Choroid plexus epithelial cell (primary cell): ENCODE data around the gene DDOST.
"Not testable (repeated sequence)": the region's sequence is repeated elsewhere in the genome, so short reads cannot be mapped to it uniquely, and the experiment has no call there.

ENCODE experiments used
- DNase-seq: peaks from one replicate; pipeline ENCODE4 v3.0.0-alpha.2; 2010; ENCODE audit warnings: low read depth
- H3K4me3 ChIP-seq: 2 replicates; pipeline ENCODE4 v1.5.1; 2011; ENCODE audit warnings: low read depth, mild to moderate bottlenecking, control low read depth, low read length, moderate library complexity
- TF ChIP-seq, protein P1 (sequence below): conservative IDR thresholded peaks from 2 replicates; pipeline ENCODE4 v1.5.1; 2011; ENCODE audit warnings: low read depth, mild to moderate bottlenecking, control low read depth, inconsistent platforms, low read length, moderate library complexity

The DDOST gene

DNA sequence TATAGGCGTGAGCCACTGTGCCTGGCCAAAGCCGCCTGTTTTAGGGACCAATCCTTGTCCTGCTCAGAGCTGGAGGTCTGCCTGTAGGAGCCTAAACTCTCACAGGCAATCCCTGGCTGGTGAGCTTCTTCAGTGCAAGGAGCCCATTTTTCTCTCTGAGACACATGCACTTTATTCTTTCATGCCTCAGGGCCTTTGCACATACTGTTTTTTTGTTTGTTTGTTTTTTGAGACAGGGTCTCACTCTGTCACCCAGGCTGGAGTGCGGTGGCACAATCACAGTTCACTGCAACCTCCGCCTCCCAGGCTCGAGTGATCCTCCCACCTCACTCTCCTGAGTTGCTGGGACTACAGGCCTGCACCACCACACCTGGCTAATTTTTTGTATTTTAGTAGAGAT lies 49.5 kb downstream of the DDOST start:
- no peak for DNase-seq
- TF ChIP-seq, protein P1, sequence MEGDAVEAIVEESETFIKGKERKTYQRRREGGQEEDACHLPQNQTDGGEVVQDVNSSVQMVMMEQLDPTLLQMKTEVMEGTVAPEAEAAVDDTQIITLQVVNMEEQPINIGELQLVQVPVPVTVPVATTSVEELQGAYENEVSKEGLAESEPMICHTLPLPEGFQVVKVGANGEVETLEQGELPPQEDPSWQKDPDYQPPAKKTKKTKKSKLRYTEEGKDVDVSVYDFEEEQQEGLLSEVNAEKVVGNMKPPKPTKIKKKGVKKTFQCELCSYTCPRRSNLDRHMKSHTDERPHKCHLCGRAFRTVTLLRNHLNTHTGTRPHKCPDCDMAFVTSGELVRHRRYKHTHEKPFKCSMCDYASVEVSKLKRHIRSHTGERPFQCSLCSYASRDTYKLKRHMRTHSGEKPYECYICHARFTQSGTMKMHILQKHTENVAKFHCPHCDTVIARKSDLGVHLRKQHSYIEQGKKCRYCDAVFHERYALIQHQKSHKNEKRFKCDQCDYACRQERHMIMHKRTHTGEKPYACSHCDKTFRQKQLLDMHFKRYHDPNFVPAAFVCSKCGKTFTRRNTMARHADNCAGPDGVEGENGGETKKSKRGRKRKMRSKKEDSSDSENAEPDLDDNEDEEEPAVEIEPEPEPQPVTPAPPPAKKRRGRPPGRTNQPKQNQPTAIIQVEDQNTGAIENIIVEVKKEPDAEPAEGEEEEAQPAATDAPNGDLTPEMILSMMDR, result no peak

DNA sequence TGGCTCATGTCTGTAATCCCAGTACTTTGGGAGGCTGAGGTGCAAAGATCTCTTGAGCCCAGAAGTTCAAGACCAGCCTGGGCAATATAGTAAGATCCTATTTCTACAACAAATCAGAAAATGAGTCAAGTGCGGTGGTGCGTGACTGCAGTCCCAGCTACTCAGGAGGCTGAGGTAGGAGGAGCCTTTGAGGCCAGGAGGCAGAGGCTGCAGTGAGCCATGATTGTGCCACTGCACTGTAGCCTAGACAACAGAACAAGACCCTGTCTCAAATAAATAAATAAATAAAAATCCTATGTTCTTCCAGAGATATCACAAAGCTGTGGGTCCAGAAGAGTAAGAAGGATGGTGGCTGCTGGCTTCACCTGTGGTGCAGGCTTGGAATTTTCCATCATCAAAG lies 50.2 kb downstream of the DDOST start:
- DNase-seq, result no peak
- TF ChIP-seq, protein P1, result no peak
- H3K4me3 ChIP-seq, result no peak overlapping the region

More for the DNA sequence above, 49.5 kb downstream of the DDOST start:
- no peak overlapping the region for H3K4me3 ChIP-seq

DNA sequence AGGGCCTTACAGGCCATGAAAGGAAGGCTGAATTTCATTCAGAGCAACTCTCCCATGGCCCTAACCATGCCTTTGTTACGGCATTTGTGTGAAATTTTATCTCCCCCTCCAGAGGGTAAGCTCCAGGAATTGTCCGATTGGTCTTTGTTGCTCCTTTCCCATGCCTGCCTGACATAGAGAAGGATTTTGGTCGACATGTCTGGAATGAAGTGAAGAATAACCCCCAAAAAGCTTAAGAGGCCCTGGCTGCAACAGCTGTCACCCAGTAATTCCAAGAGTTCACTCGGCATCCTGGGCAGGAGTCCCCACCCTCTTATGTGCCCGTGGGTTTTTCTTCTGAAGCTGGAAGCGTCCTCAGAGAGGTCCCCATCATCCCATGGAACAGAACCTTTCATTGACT lies 51.6 kb downstream of the DDOST start:
- TF ChIP-seq, protein P1, result no peak
- no peak for DNase-seq
- H3K4me3 ChIP-seq, result no peak overlapping the region

DNA sequence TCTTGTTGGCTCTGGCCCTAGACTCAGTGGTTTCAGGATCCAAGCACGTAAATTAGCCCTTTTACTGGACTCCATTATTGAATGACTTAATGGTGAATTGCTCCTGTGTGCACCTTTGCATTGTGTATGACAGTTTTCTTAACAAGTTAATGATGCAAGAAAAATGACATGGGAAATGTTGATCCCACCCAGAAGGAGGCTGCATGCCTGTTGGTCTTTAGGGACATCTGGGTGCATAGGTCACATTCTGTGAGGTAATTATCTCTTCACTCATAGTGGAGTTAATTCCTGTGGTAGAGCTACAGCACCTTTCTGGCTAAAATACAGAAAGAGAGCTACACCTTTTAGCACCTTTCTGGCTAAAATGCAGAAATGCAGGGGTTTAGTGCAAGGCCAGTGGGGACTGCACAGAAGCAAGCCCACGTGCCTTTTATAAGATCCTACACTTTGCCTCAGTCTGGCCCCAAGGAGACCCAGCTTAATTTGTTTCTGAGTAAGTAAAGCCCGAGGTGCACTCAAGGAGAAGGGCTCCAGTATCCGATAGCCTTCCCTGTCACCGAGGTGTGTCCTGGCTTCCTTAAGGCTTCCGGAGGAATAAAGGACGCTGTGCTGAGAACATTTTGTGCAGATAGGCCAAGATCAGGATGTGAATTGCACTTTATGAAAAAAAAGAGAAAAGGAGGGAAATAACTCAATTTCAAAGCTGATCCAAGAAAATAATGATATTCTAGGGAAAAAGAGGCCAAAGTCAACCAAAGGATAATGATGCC lies 54.2 kb downstream of the DDOST start:
- H3K4me3 ChIP-seq, DNase-seq: not testable (repeated sequence)

DNA sequence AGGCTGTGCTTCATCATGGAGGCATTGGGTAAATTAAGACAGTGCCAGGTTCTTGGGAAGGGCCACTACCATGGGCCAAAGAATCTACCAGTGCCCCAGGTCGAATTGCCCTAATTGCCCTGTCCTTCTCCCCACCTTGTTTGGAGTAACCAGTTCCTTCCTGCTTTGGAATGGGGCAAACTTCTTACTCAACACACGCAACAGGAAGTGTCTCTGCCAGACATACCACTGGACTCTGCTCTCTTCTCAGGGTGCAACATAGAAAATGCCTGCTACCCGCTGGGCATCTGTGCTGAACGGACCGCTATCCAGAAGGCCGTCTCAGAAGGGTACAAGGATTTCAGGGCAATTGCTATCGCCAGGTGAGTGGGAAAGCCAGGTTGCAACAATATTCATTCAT lies 56.5 kb downstream of the DDOST start:
- H3K4me3 ChIP-seq, result no peak overlapping the region
- TF ChIP-seq, protein P1, result no peak
- no peak for DNase-seq

DNA sequence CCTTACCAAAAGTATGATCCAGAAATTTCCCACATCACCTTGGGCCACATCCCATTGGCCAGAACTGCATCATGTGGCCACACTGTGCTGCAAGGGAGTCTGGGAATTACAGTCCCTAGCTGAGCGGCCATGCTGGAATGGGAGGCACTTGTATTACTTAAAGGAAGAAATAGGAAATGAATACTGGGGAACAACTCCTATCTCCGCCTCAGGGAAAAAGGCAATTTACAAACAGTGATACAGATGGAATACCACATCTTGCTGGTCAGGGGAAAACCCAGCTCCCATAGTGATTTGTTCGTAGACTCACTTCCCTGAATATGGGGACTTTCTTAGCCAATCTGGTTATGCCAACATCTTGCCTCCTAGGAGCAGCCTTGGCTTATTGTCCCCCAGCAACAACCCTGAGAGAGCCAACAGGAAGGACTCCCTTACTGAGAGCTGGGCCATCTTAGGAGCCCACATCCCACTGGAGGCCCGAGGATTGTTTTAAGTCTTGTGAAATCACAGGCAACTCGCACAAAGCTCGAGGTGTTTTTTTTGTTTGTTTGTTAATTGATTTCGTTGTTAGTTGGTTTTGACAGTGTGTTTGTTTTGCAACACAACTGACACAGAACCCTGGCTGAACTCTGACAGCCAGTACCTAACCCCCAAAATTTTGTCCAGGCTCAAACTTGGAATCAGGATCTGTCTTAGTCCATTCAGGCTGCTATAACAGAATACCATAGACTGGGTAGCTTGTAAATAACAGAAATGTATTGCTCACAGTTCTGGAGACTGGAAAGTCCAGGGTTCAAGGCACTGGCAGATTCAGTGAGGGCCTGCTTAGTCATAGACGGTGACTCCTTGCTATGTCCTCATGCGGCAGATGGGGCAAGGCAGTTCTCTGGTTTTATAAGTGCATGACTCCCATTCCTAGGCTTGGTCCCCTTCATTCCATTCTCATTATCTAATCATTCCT lies 57.4 kb downstream of the DDOST start:
- DNase-seq, result peak; percentile 76
- no peak overlapping the region for H3K4me3 ChIP-seq
- TF ChIP-seq, protein P1, result no peak

DNA sequence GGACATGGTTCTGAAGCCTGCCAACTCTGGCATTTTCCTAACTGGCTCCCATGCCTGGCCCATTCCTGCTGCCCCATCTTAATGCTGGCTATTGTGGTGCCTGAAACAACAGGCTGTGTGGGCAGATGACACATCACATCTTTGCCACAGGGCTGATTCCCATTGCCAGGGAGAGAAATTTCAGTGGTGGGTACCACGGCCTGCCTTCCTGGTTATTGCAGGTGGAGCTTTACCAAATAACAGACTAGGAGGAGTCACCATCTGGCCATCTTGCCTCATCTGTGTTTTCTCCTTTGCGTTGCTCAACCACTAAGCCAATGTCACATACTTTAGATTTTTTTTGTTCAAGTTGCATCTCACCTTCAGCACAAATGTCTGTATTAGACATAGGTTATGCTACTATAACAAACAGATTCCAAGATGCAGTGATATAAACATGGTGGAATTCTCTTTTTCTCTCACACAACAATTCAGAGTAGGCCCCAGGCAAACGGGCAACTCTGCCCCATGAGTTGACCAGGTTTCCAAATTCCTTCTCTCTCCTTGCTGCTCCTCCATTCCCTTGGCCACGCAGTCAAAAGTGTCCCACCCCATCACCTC lies 58.2 kb downstream of the DDOST start:
- H3K4me3 ChIP-seq, result no peak overlapping the region
- TF ChIP-seq, protein P1, result no peak
- DNase-seq, result peak; percentile 41
